GM19238 (cell line): ENCODE measurements around the gene RPL36A.

Experiments used
- DNase-seq: peaks from one replicate; pipeline ENCODE4 v3.0.0; 2011; ENCODE audit warnings: low spot score; ENCODE audit not compliant: insufficient read length

Gene RPL36A

DNA sequence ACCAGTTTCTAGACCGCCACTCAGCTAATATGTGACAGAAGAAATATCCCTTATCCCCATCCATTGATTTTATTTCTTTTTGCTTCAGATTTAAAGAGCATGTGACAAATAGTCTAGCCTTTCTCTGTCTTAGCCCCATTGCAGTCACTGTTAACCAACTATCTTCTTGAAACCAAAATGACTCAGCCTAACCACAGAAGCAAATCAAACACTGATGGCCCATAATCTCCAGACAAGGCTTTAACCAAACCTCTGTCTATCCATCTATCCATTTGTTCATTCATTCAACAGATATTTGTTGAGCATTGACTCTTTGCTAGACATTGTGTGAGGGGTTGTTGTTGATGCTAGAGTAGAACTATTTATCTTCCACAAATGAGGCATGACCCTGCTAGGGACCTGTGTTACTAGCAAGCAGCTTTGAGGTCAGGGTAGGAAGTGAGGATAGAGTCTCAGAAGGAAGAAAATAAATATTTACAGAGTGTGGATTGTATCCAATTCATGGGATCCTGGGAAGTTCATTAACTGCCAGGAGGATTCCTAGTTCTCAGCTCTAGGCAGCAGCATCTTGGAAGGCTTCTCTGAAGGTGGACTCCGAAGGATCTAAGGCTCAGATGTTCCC, 39.8 kb downstream of the RPL36A start:
- DNase-seq = no peak

DNA sequence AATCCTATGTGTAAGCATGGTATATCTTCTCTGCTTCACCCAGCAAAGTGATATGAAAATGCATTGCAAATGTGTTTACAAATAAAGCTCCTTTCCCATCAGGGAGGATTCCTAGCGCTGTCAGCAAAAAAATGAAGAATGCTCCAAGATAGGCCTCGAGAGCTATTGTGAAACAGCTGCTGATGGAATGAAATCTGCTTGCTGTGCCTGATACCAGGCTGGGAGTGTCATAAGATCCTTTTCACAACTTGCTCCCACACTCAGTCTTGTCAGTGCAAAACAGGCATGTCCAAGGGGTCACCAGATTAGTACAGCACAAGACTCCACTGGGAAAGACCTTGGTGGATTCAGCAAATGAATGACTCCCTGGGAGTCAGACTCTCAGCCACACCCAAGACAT, 51.3 kb downstream of the RPL36A start:
- no peak for DNase-seq
